SK-N-SH (cell line): ENCODE results near the gene ANKFN1. TPM values are rescaled to one million over a fixed set of nuclear protein-coding genes. Genes with fewer than 3 reads are reported as not detected.

Source experiments
- CTCF ChIA-PET: fragments of 300-600, 350-600 bp; formaldehyde crosslinking; extraction: SDS; loops from one replicate; lab custom pipeline; 2021; lab: Yijun Ruan, JAX
- POLR2A ChIA-PET: fragments of 350-600 bp; sonication (Branson Sonifier 250); formaldehyde crosslinking; extraction: SDS; loops from one replicate; lab custom pipeline; 2020; ENCODE audit warnings: antibody characterized with exemption, inconsistent platforms; lab: Yijun Ruan, JAX
- DNase-seq: peaks from one replicate; pipeline ENCODE4 v3.0.0; 2012
- H2AFZ ChIP-seq: fragments of 200-600 bp; sonication (generic); 2 replicates; pipeline ENCODE4 v1.8.1; 2016; ENCODE audit warnings: antibody characterized with exemption, mild to moderate bottlenecking, low read depth
- H3F3A ChIP-seq: fragments of 200-600 bp; sonication (generic); replicated peaks from 2 replicates; pipeline ENCODE3; 2016; ENCODE audit warnings: antibody characterized with exemption, mild to moderate bottlenecking; ENCODE audit not compliant: insufficient read depth
- H3K27ac ChIP-seq, 2 experiments: fragments of 200-500 bp in 1 of 2; fragments of 200-600 bp in 1 of 2; sonication (Bioruptor generic) in 1 of 2; sonication (generic), shearing (Covaris generic) in 1 of 2; 2 replicates each; pipeline versions ENCODE4 v1.5.1 to v1.6.1; 2014 to 2016; ENCODE audit warnings: low read depth in 2 of 2, inconsistent platforms in 1 of 2, low read length in 1 of 2, mild to moderate bottlenecking in 1 of 2, mixed read lengths in 1 of 2
- H3K27me3 ChIP-seq: fragments of 200-600 bp; sonication (generic), shearing (Covaris generic); 2 replicates; pipeline ENCODE4 v1.6.1; 2016; ENCODE audit warnings: mixed run types; ENCODE audit not compliant: insufficient read depth
- H3K36me3 ChIP-seq, 2 experiments: fragments of 200-500 bp in 1 of 2; fragments of 200-600 bp in 1 of 2; sonication (Bioruptor generic) in 1 of 2; sonication (generic) in 1 of 2; replicated peaks in 1 of 2; 2 replicates each; pipeline versions ENCODE3 to v1.5.1; 2014 to 2016; ENCODE audit warnings: low read length in 1 of 2, mild to moderate bottlenecking in 1 of 2; ENCODE audit not compliant: insufficient read depth in 2 of 2, control insufficient read depth in 1 of 2
- H3K4me1 ChIP-seq, 2 experiments: fragments of 200-500 bp in 1 of 2; fragments of 200-600 bp in 1 of 2; sonication (Bioruptor generic) in 1 of 2; sonication (generic), shearing (Covaris generic) in 1 of 2; 2 replicates each; pipeline versions ENCODE4 v1.5.1 to v1.6.1; 2014 to 2016; ENCODE audit warnings: low read depth in 1 of 2, low read length in 1 of 2, mixed run types in 1 of 2; ENCODE audit not compliant: insufficient read depth in 2 of 2, control insufficient read depth in 1 of 2
- H3K4me2 ChIP-seq: fragments of 200-600 bp; sonication (generic), shearing (Covaris generic); 2 replicates; pipeline ENCODE4 v1.6.1; 2017; ENCODE audit warnings: mixed run types
- H3K4me3 ChIP-seq, 2 experiments: fragments of 200-500 bp in 1 of 2; fragments of 200-600 bp in 1 of 2; sonication (Bioruptor generic) in 1 of 2; sonication (generic), shearing (Covaris generic) in 1 of 2; 2 replicates each; pipeline versions ENCODE4 v1.5.1 to v1.8.1; 2014 to 2016; ENCODE audit warnings: low read depth in 2 of 2, inconsistent platforms in 1 of 2, low read length in 1 of 2, mild to moderate bottlenecking in 1 of 2, mixed read lengths in 1 of 2, moderate library complexity in 1 of 2
- H3K79me2 ChIP-seq: fragments of 200-600 bp; sonication (generic); 2 replicates; pipeline ENCODE4 v1.8.1; 2017; ENCODE audit warnings: mild to moderate bottlenecking; ENCODE audit not compliant: insufficient read depth
- H3K9ac ChIP-seq: fragments of 200-600 bp; sonication (generic); 2 replicates; pipeline ENCODE4 v1.6.1; 2017; ENCODE audit warnings: mixed run types
- H3K9me2 ChIP-seq: fragments of 200-600 bp; sonication (generic); 2 replicates; pipeline ENCODE4 v1.6.1; 2017; ENCODE audit warnings: mixed run types
- H3K9me3 ChIP-seq: fragments of 200-600 bp; sonication (generic); 2 replicates; pipeline ENCODE4 v1.6.1; 2017; ENCODE audit warnings: mixed run types, mild to moderate bottlenecking, moderate library complexity
- H4K20me1 ChIP-seq: fragments of 200-600 bp; sonication (generic); 2 replicates; pipeline ENCODE4 v1.6.1; 2017; ENCODE audit warnings: mild to moderate bottlenecking, mixed run types; ENCODE audit not compliant: insufficient read depth
- CHD2 ChIP-seq: fragments of 150-350 bp; IDR thresholded peaks from 2 replicates; pipeline ENCODE4 v1.6.1; 2018; ENCODE audit warnings: low read length; ENCODE audit not compliant: partially characterized antibody
- ELF1 ChIP-seq: IDR thresholded peaks from 2 replicates; pipeline ENCODE4 v1.4.0; 2012
- FOXM1 ChIP-seq: IDR thresholded peaks from 2 replicates; pipeline ENCODE4 v1.4.0; 2012; ENCODE audit warnings: low read depth, mild to moderate bottlenecking
- GABPA ChIP-seq: IDR thresholded peaks from 2 replicates; pipeline ENCODE4 v1.4.0; 2012; ENCODE audit warnings: low read depth, mild to moderate bottlenecking
- JUND ChIP-seq: IDR thresholded peaks from 2 replicates; pipeline ENCODE4 v1.4.0; 2012
- MAX ChIP-seq: IDR thresholded peaks from 2 replicates; pipeline ENCODE4 v1.4.0; 2012; ENCODE audit warnings: low read depth
- NFIC ChIP-seq: IDR thresholded peaks from 2 replicates; pipeline ENCODE4 v1.4.0; 2012; ENCODE audit warnings: borderline replicate concordance
- POLR2AphosphoS5 ChIP-seq: IDR thresholded peaks from 2 replicates; pipeline ENCODE4 v1.6.1; 2012; ENCODE audit warnings: low read depth, low read length
- RCOR1 ChIP-seq: fragments of 150-350 bp; IDR thresholded peaks from 2 replicates; pipeline ENCODE4 v1.6.1; 2017; ENCODE audit warnings: antibody characterized with exemption, low read length
- RFX5 ChIP-seq: IDR thresholded peaks from 2 replicates; pipeline ENCODE4 v1.6.1; 2012; ENCODE audit warnings: mild to moderate bottlenecking, improper control_type of control experiment, low read length
- RXRA ChIP-seq: IDR thresholded peaks from 2 replicates; pipeline ENCODE4 v1.4.0; 2012; ENCODE audit warnings: low read depth, mild to moderate bottlenecking, borderline replicate concordance
- SIN3A ChIP-seq: IDR thresholded peaks from 2 replicates; pipeline ENCODE4 v1.6.1; 2012; ENCODE audit warnings: low read depth, mild to moderate bottlenecking, low read length, moderate library complexity, borderline replicate concordance
- TCF12 ChIP-seq: IDR thresholded peaks from 2 replicates; pipeline ENCODE4 v1.4.0; 2012
- TEAD4 ChIP-seq: IDR thresholded peaks from 2 replicates; pipeline ENCODE4 v1.4.0; 2012; ENCODE audit warnings: mild to moderate bottlenecking, borderline replicate concordance; ENCODE audit not compliant: insufficient read depth
- USF2 ChIP-seq: fragments of 150-350 bp; IDR thresholded peaks from 2 replicates; pipeline ENCODE4 v1.6.1; 2017; ENCODE audit warnings: antibody characterized with exemption, low read length, low read depth, borderline replicate concordance
- YY1 ChIP-seq: IDR thresholded peaks from 2 replicates; pipeline ENCODE4 v1.4.0; 2012; ENCODE audit warnings: low read depth, mild to moderate bottlenecking
- ZBTB33 ChIP-seq: IDR thresholded peaks from 2 replicates; pipeline ENCODE4 v1.4.0; 2012; ENCODE audit warnings: low read depth, borderline replicate concordance
- WGBS: methylation state at CpG from one replicate; pipeline ENCODE4 v1.1.6; 2017; ENCODE audit warnings: low lambda C conversion rate; 5-methylcytosine and 5-hydroxymethylcytosine counted together
- polyA plus RNA-seq, 3 experiments: library from polyadenylated mRNA; depleted of rRNA; stranded (reverse); fragments of >200 nt; gene quantifications; 2 replicates each; pipeline ENCODE4 v1.2.3, GENCODE V29; 2012
- TF ChIP-seq, protein P1 (sequence below): IDR thresholded peaks from 2 replicates; pipeline ENCODE4 v1.4.0; 2012; ENCODE audit warnings: low read depth, borderline replicate concordance

ANKFN1 gene
- polyA plus RNA-seq, 1 of the 3 experiments (the other 2 are of a cell fraction) = 0.07 TPM

DNA sequence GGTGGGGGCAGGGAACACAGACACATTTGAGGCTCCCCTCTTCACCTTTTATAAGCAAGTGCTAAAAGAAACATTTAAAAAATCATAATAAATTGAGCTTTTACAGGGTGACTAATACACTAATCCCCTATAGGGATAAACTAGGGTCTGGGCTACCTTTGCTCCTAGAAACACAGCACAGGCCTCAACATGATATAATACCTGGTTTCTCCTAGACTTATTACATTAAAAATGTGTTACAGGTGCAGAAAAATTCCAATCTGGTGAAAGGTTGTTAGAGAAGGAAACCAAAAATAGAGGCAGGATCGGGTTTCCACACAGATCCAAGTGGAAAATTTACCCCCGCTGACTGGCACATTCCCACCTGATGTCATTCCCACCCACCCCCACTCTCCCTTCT is 315.6 kb downstream of the ANKFN1 start:
- Histone ChIP-seq H3K27ac (no peak overlapping the region), H3F3A (no peaks in the 10 kb centered on the region), H3K4me3 (no peak overlapping the region), H3K4me1 (no peaks in the 10 kb centered on the region), H3K9ac (no peak overlapping the region), H3K9me3 (no peaks in the 10 kb centered on the region), H3K36me3 (no peaks in the 10 kb centered on the region), H3K4me2 (no peak overlapping the region), H2AFZ (no peak overlapping the region), H3K27me3 (0 out of 2 replicates have a peak, but pooled peaks cover 6% of the 10 kb centered on the region), H4K20me1 (no peaks in the 10 kb centered on the region), H3K79me2 (no peaks in the 10 kb centered on the region), H3K9me2 (no peaks in the 10 kb centered on the region)
- no peak for TF ChIP-seq NFIC
- no peak for TF ChIP-seq JUND
- TF ChIP-seq RXRA = no peak
- no peak for TF ChIP-seq ZBTB33
- no peak for TF ChIP-seq GABPA
- TF ChIP-seq ELF1 = no peak
- TF ChIP-seq RCOR1 = no peak
- TF ChIP-seq TEAD4 = no peak
- no peak for TF ChIP-seq SIN3A
- no peak for TF ChIP-seq MAX
- no peak for TF ChIP-seq TCF12
- no peak for TF ChIP-seq FOXM1
- no peak for TF ChIP-seq USF2
- no peak for TF ChIP-seq RFX5
- TF ChIP-seq, protein P1, sequence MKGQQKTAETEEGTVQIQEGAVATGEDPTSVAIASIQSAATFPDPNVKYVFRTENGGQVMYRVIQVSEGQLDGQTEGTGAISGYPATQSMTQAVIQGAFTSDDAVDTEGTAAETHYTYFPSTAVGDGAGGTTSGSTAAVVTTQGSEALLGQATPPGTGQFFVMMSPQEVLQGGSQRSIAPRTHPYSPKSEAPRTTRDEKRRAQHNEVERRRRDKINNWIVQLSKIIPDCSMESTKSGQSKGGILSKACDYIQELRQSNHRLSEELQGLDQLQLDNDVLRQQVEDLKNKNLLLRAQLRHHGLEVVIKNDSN = no peak
- TF ChIP-seq YY1 = no peak
- no peak for TF ChIP-seq POLR2AphosphoS5
- TF ChIP-seq CHD2 = no peak
- ChIA-PET POLR2A (no interaction called here), CTCF (no interaction called here)
- 18% methylated on average over 2 of the region's 2 CpGs for WGBS
- no peak for DNase-seq
